Lower lobe of right lung (tissue), 2 donors: ENCODE results near the gene GLDN. TPM values are rescaled to one million over a fixed set of nuclear protein-coding genes. Genes with fewer than 3 reads are reported as not detected.
A peak's percentile ranks its signal among the peaks of the same experiment; 100 is the strongest.

Experiments
- ATAC-seq, 2 donors: fragments of 200-7000 bp; cut with Tn5 transposase; one replicate each; pipeline ENCODE4 v1.9.1; 2020 to 2022; ENCODE audit warnings: mild to moderate bottlenecking in 2 of 2, moderate library complexity in 2 of 2
- DNase-seq: peaks from one replicate; pipeline ENCODE4 v3.0.0-alpha.2; 2020
- H3K27ac ChIP-seq: fragments of 200-600 bp; one replicate; pipeline ENCODE4 v1.8.0; 2022
- H3K27me3 ChIP-seq: fragments of 200-600 bp; one replicate; pipeline ENCODE4 v1.8.0; 2022; ENCODE audit warnings: low read depth
- H3K36me3 ChIP-seq: fragments of 200-600 bp; one replicate; pipeline ENCODE4 v1.8.0; 2022; ENCODE audit warnings: mild to moderate bottlenecking
- H3K4me1 ChIP-seq: fragments of 200-600 bp; one replicate; pipeline ENCODE4 v1.8.0; 2022
- H3K4me3 ChIP-seq: fragments of 200-600 bp; one replicate; pipeline ENCODE4 v1.8.0; 2022; ENCODE audit warnings: mild to moderate bottlenecking
- H3K9me3 ChIP-seq: fragments of 200-600 bp; one replicate; pipeline ENCODE4 v1.8.0; 2022
- intact Hi-C: fragments of 100-400 bp; cut with DNase I; formaldehyde crosslinking; loops from one replicate; pipeline ENCODE4 v1.11.0; 2022
- total RNA-seq: library from RNA; stranded (reverse); fragmentation: NEBNext Ultra II Directional; extraction: Animal tissue kit (Norgen Biotek cat#: 25700); gene quantifications from one replicate; pipeline ENCODE4 v1.2.1, GENCODE V29; 2021
- TF ChIP-seq, protein P1 (sequence below): fragments of 200-600 bp; IDR thresholded peaks from one replicate; pipeline ENCODE4 v1.8.0; 2022; ENCODE audit warnings: antibody characterized with exemption, mild to moderate bottlenecking
- donor health status: DM: no; HTN: yes; CAD: no; lungs with severe emphysema.

The GLDN gene
- total RNA-seq, 1 donor from 2014 or later = 34.5 TPM

DNA sequence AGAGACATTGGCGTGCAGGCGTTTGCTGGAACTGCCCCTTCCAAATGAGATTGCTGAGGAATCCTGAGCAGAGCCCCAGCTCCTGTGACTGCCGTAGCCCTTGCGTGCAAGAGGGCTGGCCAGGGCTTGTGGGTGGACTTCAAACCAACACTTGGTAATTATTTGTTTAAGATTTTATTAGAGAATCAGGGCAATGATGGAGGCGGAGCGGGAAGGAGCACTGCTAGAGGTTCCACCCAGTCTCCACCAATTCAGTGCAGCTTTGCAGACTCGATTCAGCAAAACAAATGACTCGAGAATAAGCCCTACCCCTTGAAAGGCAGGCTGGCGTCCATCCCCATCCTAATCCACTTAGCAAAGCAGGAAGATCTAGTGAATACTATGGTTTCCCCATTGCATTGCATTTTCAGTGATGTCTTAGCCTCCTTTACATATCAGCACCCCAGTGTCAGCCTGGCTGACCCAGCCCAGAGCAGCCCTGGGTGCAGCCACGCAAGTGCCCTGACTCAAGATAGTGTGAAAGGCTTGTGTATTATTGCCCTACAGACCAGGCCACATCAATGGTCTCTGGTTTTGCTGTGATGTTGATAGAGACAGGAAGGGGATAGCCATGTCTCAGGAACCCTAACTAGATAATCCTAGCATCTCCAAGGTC lies 26.0 kb downstream of the GLDN start:
- H3K4me3 ChIP-seq = no peak overlapping the region
- peaks cover 15% of the 10 kb centered on the region for H3K4me1 ChIP-seq
- ATAC-seq = peak; percentile 11 to 53
- intact Hi-C loops = no loop called here
- no peaks in the 10 kb centered on the region for H3K9me3 ChIP-seq
- no peaks in the 10 kb centered on the region for H3K27me3 ChIP-seq
- TF ChIP-seq, protein P1, sequence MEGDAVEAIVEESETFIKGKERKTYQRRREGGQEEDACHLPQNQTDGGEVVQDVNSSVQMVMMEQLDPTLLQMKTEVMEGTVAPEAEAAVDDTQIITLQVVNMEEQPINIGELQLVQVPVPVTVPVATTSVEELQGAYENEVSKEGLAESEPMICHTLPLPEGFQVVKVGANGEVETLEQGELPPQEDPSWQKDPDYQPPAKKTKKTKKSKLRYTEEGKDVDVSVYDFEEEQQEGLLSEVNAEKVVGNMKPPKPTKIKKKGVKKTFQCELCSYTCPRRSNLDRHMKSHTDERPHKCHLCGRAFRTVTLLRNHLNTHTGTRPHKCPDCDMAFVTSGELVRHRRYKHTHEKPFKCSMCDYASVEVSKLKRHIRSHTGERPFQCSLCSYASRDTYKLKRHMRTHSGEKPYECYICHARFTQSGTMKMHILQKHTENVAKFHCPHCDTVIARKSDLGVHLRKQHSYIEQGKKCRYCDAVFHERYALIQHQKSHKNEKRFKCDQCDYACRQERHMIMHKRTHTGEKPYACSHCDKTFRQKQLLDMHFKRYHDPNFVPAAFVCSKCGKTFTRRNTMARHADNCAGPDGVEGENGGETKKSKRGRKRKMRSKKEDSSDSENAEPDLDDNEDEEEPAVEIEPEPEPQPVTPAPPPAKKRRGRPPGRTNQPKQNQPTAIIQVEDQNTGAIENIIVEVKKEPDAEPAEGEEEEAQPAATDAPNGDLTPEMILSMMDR = no peak
- H3K36me3 ChIP-seq = no peaks in the 10 kb centered on the region
- H3K27ac ChIP-seq = peak overlapping the region; percentile 27
- DNase-seq = no peak

DNA sequence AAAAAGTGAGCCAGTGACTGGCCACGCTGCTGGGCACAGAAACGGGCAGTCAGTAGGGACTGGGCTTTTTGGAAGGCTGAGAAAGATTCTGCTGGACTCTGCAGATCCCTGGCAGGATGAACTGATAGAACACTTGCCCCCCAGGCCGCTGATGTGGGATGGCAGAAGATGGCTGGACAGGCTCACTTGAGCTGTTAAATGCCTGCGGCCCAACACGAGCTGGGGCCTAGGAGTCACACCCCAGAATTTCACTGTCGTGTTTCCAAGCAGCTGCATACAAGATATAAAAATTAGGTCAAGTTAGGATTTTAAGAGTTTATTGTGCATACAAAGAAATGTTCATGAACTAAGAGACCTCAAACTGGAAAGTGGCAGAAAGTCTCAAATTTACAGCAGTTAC lies 26.9 kb downstream of the GLDN start:
- TF ChIP-seq, protein P1 = no peak
- DNase-seq (no peak), ATAC-seq (no peak)
- Histone ChIP-seq H3K4me1 (peaks cover 15% of the 10 kb centered on the region), H3K9me3 (no peaks in the 10 kb centered on the region), H3K36me3 (no peaks in the 10 kb centered on the region), H3K27me3 (no peaks in the 10 kb centered on the region), H3K27ac (no peak overlapping the region), H3K4me3 (no peak overlapping the region)
- intact Hi-C loops = no loop called here

DNA sequence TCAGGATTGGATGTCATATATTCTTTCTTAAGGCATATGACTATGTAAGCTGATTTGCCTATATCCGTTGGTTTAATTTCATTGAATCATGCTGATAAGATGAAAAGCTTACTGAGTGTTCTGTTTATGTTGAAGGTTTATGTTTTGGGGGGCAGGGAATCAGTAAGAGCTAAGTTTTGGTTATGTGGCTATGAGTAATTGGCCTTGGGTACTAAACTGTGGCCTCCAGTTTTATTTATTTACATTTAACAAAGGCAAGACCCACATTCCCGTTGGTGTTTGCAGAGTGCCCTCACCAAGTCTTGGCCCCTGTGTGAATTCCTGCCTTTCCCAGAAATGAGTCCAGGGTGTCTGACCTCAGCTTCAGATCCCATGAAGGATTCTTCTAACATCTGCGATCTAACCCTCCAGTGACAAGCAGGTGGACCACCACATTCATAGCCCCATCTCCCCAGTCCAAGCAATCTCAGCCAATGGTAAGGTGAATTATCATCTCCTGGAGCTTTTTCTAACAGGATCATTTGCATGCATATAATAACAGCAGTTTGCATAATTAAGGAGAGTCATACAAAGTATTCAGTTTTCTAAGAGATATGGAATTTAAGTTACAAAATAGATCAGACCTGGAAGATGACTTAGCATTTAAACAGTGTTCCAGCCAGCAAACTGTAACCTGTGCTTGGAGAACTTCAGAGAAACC lies 27.4 kb downstream of the GLDN start:
- Histone ChIP-seq H3K4me3 (no peak overlapping the region), H3K36me3 (no peaks in the 10 kb centered on the region), H3K9me3 (no peaks in the 10 kb centered on the region), H3K27ac (no peak overlapping the region), H3K27me3 (no peaks in the 10 kb centered on the region), H3K4me1 (peaks cover 15% of the 10 kb centered on the region)
- ATAC-seq (no peak), DNase-seq (no peak)
- intact Hi-C loops = no loop called here
- TF ChIP-seq, protein P1 = no peak

DNA sequence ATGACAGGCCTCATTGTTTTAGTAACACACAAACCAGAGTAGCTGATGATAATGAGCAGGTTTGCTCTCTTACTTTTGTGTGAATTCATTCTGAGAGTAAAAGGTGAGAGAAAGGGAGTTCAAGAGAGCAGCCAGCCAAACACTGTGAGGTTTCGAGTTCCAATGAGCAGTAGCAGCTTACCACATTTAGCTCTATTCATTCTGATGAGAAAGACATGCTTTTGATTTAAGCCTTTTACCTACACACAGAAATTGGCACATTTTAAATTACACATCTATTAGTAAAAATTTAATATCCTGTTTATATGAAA lies 28.0 kb downstream of the GLDN start:
- no peaks in the 10 kb centered on the region for H3K36me3 ChIP-seq
- no peak for DNase-seq
- H3K27me3 ChIP-seq = no peaks in the 10 kb centered on the region
- no peak for ATAC-seq
- no peak overlapping the region for H3K4me3 ChIP-seq
- TF ChIP-seq, protein P1 = no peak
- peaks cover 15% of the 10 kb centered on the region for H3K4me1 ChIP-seq
- intact Hi-C loops = no loop called here
- no peaks in the 10 kb centered on the region for H3K9me3 ChIP-seq
- H3K27ac ChIP-seq = no peak overlapping the region

DNA sequence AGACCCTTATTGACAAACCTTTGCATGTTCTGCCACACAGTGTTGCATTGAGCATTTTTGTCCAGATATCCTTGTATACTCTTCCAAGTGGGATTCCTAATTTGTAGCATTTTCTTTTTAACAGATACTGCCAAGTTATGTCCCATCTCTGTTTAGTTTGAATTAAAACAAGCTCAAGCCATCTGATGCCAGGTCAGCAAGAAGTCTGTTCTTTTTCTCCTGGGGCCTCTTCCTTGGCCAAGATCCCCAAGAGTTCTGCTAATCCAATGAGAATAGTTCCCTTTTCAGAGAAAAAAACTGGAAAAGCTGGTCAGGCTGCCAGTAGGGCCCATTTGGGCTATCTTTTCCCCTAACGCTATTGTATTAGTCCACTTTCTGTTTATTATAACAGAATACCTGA lies 29.8 kb downstream of the GLDN start:
- H3K9me3 ChIP-seq = no peaks in the 10 kb centered on the region
- H3K27ac ChIP-seq = no peak overlapping the region
- H3K36me3 ChIP-seq = no peaks in the 10 kb centered on the region

More for the DNA sequence above, 29.8 kb downstream of the GLDN start:
- no peaks in the 10 kb centered on the region for H3K27me3 ChIP-seq
- intact Hi-C loops = no loop called here
- TF ChIP-seq, protein P1 = no peak
- no peak overlapping the region for H3K4me3 ChIP-seq
- ATAC-seq (no peak), DNase-seq (no peak)
- peaks cover 15% of the 10 kb centered on the region for H3K4me1 ChIP-seq
